Measurements from ENCODE around the gene GLDC. TPM values are rescaled to one million over a fixed set of nuclear protein-coding genes. Genes with fewer than 3 reads are reported as not detected.

The GLDC gene
- total and polyA plus RNA-seq, 9 donors: 0.27 to 2.1 (median 0.64) TPM

- Histone ChIP-seq H3K4me3 (ENCODE audit: low read length) (no peak overlapping the region), H3K9me3 (replicated peaks; ENCODE audit: control insufficient read depth, low read depth, low read length) (no peaks in the 10 kb centered on the region), H3K4me1 (ENCODE audit: control insufficient read depth, insufficient read depth, low read length) (peaks cover 12% of the 10 kb centered on the region), H3K27me3 (ENCODE audit: control insufficient read depth, insufficient read depth, low read length) (peaks cover 51% of the 10 kb centered on the region), H3K27ac (ENCODE audit: low read length) (no peak overlapping the region), H3K36me3 (ENCODE audit: control insufficient read depth, insufficient read depth, low read length) (no peaks in the 10 kb centered on the region)
- no peak for DNase-seq
- 100% methylated on average over 1 of the region's 2 CpGs for WGBS (ENCODE audit: insufficient coverage)
Measured at GRCh38 chr9:6641961-6642360, 3.6 kb downstream of the GLDC start.

- Histone ChIP-seq H3K36me3 (ENCODE audit: control insufficient read depth, insufficient read depth, low read length) (no peaks in the 10 kb centered on the region), H3K4me3 (ENCODE audit: low read length) (no peak overlapping the region), H3K9me3 (replicated peaks; ENCODE audit: control insufficient read depth, low read depth, low read length) (no peaks in the 10 kb centered on the region), H3K4me1 (ENCODE audit: control insufficient read depth, insufficient read depth, low read length) (peaks cover 12% of the 10 kb centered on the region), H3K27me3 (ENCODE audit: control insufficient read depth, insufficient read depth, low read length) (peaks cover 47% of the 10 kb centered on the region), H3K27ac (ENCODE audit: low read length) (no peak overlapping the region)
- no CpG with 5 or more reads among the region's 2 CpGs for WGBS (ENCODE audit: insufficient coverage)
- no peak for DNase-seq
Measured at GRCh38 chr9:6641561-6641960, 4.0 kb downstream of the GLDC start.

- H3K4me3 ChIP-seq (ENCODE audit: low read length): no peak overlapping the region
- peaks cover 12% of the 10 kb centered on the region for H3K4me1 ChIP-seq (ENCODE audit: control insufficient read depth, insufficient read depth, low read length)
- peaks cover 42% of the 10 kb centered on the region for H3K27me3 ChIP-seq (ENCODE audit: control insufficient read depth, insufficient read depth, low read length)
- DNase-seq: no peak
- H3K9me3 ChIP-seq (replicated peaks; ENCODE audit: control insufficient read depth, low read depth, low read length): no peaks in the 10 kb centered on the region
- H3K27ac ChIP-seq (ENCODE audit: low read length): no peak overlapping the region
- 31% methylated on average over 3 of the region's 5 CpGs for WGBS (ENCODE audit: insufficient coverage)
- no peaks in the 10 kb centered on the region for H3K36me3 ChIP-seq (ENCODE audit: control insufficient read depth, insufficient read depth, low read length)
Measured at GRCh38 chr9:6641056-6641455, 4.5 kb downstream of the GLDC start.

GRCh38 chr9:6640268-6641051, 5.1 kb downstream of the GLDC start:
- Histone ChIP-seq H3K36me3 (ENCODE audit: control insufficient read depth, insufficient read depth, low read length) (no peaks in the 10 kb centered on the region), H3K27me3 (ENCODE audit: control insufficient read depth, insufficient read depth, low read length) (peaks cover 36% of the 10 kb centered on the region), H3K4me1 (ENCODE audit: control insufficient read depth, insufficient read depth, low read length) (peaks cover 9% of the 10 kb centered on the region), H3K9me3 (replicated peaks; ENCODE audit: control insufficient read depth, low read depth, low read length) (no peaks in the 10 kb centered on the region), H3K4me3 (ENCODE audit: low read length) (no peak overlapping the region), H3K27ac (ENCODE audit: low read length) (no peak overlapping the region)
- no peak for DNase-seq
- 59% methylated on average over 5 of the region's 9 CpGs for whole genome bisulfite sequencing (ENCODE audit: insufficient coverage)

- H3K27ac ChIP-seq (ENCODE audit: low read length): no peak overlapping the region
- no peak for DNase-seq
- H3K9me3 ChIP-seq (replicated peaks; ENCODE audit: control insufficient read depth, low read depth, low read length): no peaks in the 10 kb centered on the region
- no peaks in the 10 kb centered on the region for H3K36me3 ChIP-seq (ENCODE audit: control insufficient read depth, insufficient read depth, low read length)
- H3K4me3 ChIP-seq (ENCODE audit: low read length): no peak overlapping the region
- H3K4me1 ChIP-seq (ENCODE audit: control insufficient read depth, insufficient read depth, low read length): peaks cover 4% of the 10 kb centered on the region
- H3K27me3 ChIP-seq (ENCODE audit: control insufficient read depth, insufficient read depth, low read length): peaks cover 29% of the 10 kb centered on the region
- WGBS (ENCODE audit: insufficient coverage): 70% methylated on average over 3 of the region's 3 CpGs
Measured at GRCh38 chr9:6639622-6640021, 5.9 kb downstream of the GLDC start.

GRCh38 chr9:6634444-6634843, 11.1 kb downstream of the GLDC start:
- Histone ChIP-seq H3K27ac (ENCODE audit: low read length) (no peak overlapping the region), H3K4me1 (ENCODE audit: control insufficient read depth, insufficient read depth, low read length) (no peaks in the 10 kb centered on the region), H3K27me3 (ENCODE audit: control insufficient read depth, insufficient read depth, low read length) (no peaks in the 10 kb centered on the region), H3K9me3 (replicated peaks; ENCODE audit: control insufficient read depth, low read depth, low read length) (no peaks in the 10 kb centered on the region), H3K4me3 (ENCODE audit: low read length) (no peak overlapping the region), H3K36me3 (ENCODE audit: control insufficient read depth, insufficient read depth, low read length) (no peaks in the 10 kb centered on the region)
- 100% methylated on average over 1 of the region's 7 CpGs for WGBS (ENCODE audit: insufficient coverage)
- no peak for DNase-seq

GRCh38 chr9:6633378-6633777, 12.2 kb downstream of the GLDC start:
- no peak overlapping the region for H3K27ac ChIP-seq (ENCODE audit: low read length)
- no peaks in the 10 kb centered on the region for H3K4me1 ChIP-seq (ENCODE audit: control insufficient read depth, insufficient read depth, low read length)
- H3K27me3 ChIP-seq (ENCODE audit: control insufficient read depth, insufficient read depth, low read length): no peaks in the 10 kb centered on the region
- H3K4me3 ChIP-seq (ENCODE audit: low read length): no peak overlapping the region
- WGBS (ENCODE audit: insufficient coverage): 67% methylated on average over 2 of the region's 3 CpGs
- H3K9me3 ChIP-seq (replicated peaks; ENCODE audit: control insufficient read depth, low read depth, low read length): no peaks in the 10 kb centered on the region
- H3K36me3 ChIP-seq (ENCODE audit: control insufficient read depth, insufficient read depth, low read length): no peaks in the 10 kb centered on the region
- no peak for DNase-seq

GRCh38 chr9:6632516-6633183, 12.9 kb downstream of the GLDC start:
- WGBS (ENCODE audit: insufficient coverage): 70% methylated on average over 10 of the region's 19 CpGs

GRCh38 chr9:6631207-6631512, 14.4 kb downstream of the GLDC start:
- no peak overlapping the region for H3K27ac ChIP-seq (ENCODE audit: low read length)
- H3K4me3 ChIP-seq (ENCODE audit: low read length): no peak overlapping the region
- 79% methylated on average over 2 of the region's 4 CpGs for WGBS (ENCODE audit: insufficient coverage)
- no peaks in the 10 kb centered on the region for H3K4me1 ChIP-seq (ENCODE audit: control insufficient read depth, insufficient read depth, low read length)
- no peak for DNase-seq
- no peaks in the 10 kb centered on the region for H3K36me3 ChIP-seq (ENCODE audit: control insufficient read depth, insufficient read depth, low read length)
- H3K9me3 ChIP-seq (replicated peaks; ENCODE audit: control insufficient read depth, low read depth, low read length): no peaks in the 10 kb centered on the region
- no peaks in the 10 kb centered on the region for H3K27me3 ChIP-seq (ENCODE audit: control insufficient read depth, insufficient read depth, low read length)

More at GRCh38 chr9:6632516-6633183, 12.9 kb downstream of the GLDC start:
- Histone ChIP-seq H3K27ac (ENCODE audit: low read length) (no peak overlapping the region), H3K4me1 (ENCODE audit: control insufficient read depth, insufficient read depth, low read length) (no peaks in the 10 kb centered on the region), H3K9me3 (replicated peaks; ENCODE audit: control insufficient read depth, low read depth, low read length) (no peaks in the 10 kb centered on the region), H3K36me3 (ENCODE audit: control insufficient read depth, insufficient read depth, low read length) (no peaks in the 10 kb centered on the region), H3K4me3 (ENCODE audit: low read length) (no peak overlapping the region), H3K27me3 (ENCODE audit: control insufficient read depth, insufficient read depth, low read length) (no peaks in the 10 kb centered on the region)
- DNase-seq: no peak

GRCh38 chr9:6630502-6631206, 14.9 kb downstream of the GLDC start:
- DNase-seq: no peak
- WGBS (ENCODE audit: insufficient coverage): 82% methylated on average over 11 of the region's 11 CpGs

More at GRCh38 chr9:6630502-6631206, 14.9 kb downstream of the GLDC start:
- no peaks in the 10 kb centered on the region for H3K27me3 ChIP-seq (ENCODE audit: control insufficient read depth, insufficient read depth, low read length)
- no peaks in the 10 kb centered on the region for H3K4me1 ChIP-seq (ENCODE audit: control insufficient read depth, insufficient read depth, low read length)
- H3K36me3 ChIP-seq (ENCODE audit: control insufficient read depth, insufficient read depth, low read length): no peaks in the 10 kb centered on the region
- H3K4me3 ChIP-seq (ENCODE audit: low read length): no peak overlapping the region
- H3K9me3 ChIP-seq (replicated peaks; ENCODE audit: control insufficient read depth, low read depth, low read length): no peaks in the 10 kb centered on the region
- H3K27ac ChIP-seq (ENCODE audit: low read length): no peak overlapping the region

Measured in muscle of leg (tissue), 11 donors.